ENCODE results near the gene CHURC1.
"Not testable (repeated sequence)": the region's sequence is repeated elsewhere in the genome, so short reads cannot be mapped to it uniquely, and the experiment has no call there.

The CHURC1 gene

GRCh38 chr14:64910847-64911495 is 3.3 kb upstream of the CHURC1 start:
- no peak for DNase-seq

- DNase-seq: no peak
Observed at GRCh38 chr14:64912261-64912660, 2.0 kb upstream of the CHURC1 start.

- DNase-seq: not testable (repeated sequence)
Observed at GRCh38 chr14:64913477-64913876, 778 bp upstream of the CHURC1 start.

GRCh38 chr14:64915029-64915424 is 772 bp downstream of the CHURC1 start:
- no peak for DNase-seq

GRCh38 chr14:64915797-64916196 is 1.5 kb downstream of the CHURC1 start:
- no peak for DNase-seq

GRCh38 chr14:64918216-64918615 is 4.0 kb downstream of the CHURC1 start:
- DNase-seq: no peak

DNA sequence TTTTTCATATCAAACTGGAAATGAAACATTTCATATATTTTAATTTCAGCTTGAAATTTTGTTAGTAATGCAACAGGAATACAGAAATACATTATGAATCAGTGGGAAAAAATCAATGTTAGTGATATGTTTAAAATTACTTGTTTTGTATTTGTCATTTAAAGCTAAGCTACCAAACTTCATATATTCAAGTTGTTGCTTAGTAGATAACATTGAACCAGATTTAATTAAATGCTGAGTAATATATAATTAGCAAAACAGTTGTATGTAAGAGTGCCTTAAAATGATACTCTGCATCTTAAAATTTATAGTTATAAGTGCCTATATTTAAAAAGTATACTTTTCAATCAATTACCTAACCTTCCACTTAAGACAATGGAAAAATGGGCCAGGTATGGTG is 5.0 kb downstream of the CHURC1 start:
- no peak for DNase-seq

DNA sequence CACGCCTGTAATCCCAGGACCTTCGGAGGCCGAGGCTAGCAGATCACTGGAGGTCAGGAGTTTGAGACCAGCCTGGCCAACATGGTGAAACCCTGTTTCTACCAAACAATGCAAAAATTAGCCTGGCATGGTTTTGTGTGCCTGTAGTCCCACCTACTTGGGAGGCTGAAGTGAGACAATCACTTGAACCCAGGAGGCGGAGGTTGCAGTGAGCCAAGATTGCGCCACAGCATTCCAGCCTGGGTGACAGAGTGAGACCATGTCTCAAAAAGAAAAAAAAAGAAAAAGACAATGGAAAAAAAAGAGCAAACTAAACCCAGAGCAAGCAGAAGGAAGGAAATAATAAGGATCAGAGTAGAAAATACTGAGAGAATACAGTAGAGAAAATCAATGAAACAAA is 5.4 kb downstream of the CHURC1 start:
- DNase-seq: no peak

- no peak for DNase-seq
Observed at GRCh38 chr14:64920465-64920864, 6.2 kb downstream of the CHURC1 start.

DNA sequence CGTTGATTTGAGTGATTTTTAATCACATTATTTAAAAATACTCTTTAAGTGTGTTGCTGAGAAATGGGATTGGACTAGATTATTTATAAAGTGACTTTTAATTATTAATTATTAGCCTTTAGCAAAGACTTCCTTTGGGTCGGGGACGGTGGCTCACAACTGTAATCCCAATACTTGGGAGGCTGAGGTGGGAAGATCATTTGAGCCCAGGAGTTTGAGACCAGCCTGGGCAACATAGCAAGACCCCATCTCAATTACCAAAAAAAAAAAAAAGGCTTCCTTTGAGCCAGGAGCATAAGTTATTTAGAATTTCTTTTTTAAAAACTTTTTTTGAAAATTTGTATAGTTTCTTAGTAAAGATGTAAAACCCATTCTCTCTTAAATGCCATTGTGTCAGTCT is 8.8 kb downstream of the CHURC1 start:
- no peak for DNase-seq

DNA sequence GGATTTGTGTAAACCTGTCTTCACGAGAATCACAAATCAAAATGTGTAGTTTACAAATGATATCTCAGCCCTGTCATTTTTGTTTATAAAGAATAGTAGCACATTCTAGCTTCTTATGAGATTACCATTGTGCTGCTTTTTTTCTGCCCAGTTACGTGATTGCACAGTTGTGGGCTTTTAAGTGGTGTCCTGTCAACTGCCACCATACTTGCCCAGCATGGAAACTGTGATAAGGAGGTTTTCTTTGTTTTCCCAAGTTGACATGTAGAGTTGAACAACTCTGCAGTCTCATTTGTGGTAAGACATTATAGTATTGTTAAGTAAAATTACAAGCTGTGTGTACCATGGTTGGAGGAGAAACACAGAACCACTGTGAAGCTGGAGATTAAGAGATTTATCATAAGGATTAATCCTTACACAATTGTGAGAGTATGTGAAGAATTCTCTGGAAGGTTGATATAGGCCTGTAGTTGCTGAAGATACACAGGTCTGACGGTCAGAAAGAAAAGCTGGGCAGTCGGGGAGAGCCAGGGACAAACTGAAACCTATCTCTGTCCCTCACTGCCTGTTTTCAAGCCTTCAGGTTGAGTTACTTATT is 12.2 kb downstream of the CHURC1 start:
- DNase-seq: no peak

DNA sequence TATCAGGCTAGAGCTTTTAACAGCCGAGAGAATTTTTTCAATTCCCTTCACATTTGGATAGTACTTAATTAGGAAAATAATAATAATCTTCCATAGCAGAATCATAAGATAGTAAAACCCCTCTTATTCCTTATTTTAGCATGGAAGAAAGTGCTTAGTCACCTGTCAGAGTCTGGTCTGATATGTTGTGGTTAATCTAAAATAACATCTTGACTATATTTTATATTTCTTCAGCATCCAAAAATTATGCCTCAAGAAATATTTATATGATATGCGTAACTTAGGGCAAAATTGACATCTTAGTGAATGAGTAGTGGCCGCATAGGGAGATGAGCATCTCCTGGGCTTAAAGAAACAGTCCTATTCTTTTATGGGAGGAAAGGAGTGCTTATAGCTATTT is 12.8 kb downstream of the CHURC1 start:
- no peak for DNase-seq

- no peak for DNase-seq
Observed at GRCh38 chr14:64928239-64929013, 14.2 kb downstream of the CHURC1 start.

DNA sequence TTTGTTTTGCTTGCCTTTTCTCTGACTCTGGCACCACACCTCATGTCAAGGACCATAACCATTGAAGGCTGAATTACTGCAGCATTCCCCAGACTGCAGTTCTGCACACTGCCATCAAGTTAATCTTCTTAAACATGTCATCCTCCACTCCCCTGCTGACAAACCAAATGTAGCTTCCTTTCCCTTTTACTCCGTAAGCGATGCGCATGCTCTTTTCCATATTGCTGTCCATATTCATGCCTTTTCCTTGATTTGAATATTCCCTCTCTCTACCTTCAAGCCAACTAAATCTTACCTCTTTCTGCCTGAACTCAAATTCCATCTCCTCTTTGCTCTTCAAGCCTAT is 14.7 kb downstream of the CHURC1 start:
- DNase-seq: no peak

DNA sequence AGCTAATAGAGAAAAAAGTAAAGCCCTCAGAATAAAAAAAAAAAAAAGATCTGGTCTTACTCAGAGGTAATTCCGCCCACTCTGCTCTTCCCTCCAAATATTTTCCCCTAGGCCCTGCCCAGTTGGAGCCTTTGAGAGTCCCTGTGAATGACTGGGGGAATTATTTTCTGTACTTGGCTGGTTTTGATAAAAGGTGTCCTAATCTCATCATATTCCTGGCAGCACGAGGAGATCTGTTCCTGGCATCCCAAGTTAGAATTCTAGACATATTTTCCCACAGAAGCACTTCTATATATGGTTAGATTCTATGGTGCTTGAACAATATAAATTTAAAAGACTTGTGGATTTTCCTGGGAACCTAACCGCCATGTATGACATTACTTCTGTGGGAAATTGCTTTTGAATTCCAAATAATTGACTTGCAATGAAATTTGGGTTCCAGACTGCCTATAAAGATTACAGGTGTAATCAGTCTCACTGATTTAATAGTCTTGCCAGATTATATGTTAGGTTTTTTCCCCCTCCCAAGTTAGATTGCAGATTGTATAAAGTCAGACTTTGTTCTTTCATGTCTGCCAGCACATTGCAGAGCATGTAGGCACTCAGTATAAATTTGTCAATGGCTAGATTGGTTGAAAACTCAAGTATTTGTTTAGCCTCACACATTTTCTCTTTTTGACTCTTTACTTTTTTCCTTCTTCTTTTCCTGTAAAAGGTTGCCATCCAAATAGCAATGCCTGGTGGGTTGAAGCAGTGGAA is 16.0 kb downstream of the CHURC1 start:
- no peak for DNase-seq

- no peak for DNase-seq
Observed at GRCh38 chr14:64931123-64931522, 16.9 kb downstream of the CHURC1 start.

GRCh38 chr14:64932231-64932630 is 18.0 kb downstream of the CHURC1 start:
- no peak for DNase-seq

DNA sequence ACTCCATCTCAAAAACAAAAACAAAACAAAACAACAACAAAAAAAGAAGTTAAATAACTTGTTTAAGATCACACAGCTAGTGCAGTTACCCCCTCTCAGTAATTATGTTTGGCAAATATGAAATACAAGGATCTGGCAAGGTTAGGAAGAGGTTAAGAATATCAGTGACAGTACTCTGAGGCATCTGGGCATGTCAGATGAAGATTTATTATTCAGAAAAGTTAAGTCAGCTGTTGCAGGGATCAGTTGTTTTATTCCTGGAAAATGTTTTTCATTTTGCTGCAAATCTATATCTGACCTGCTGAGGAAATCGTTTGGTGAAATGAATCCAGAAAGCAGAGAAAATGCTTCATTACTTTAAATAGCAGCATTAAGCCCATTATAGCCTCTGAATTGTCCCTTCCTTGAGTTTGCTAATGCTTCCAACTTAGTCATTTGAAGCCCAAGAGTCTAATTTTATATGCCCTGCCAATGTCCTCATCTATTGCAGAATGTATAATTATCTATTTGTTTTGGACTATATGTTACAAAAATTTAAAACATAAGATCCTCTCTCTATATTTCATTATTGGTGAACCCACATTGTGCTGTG is 20.2 kb downstream of the CHURC1 start:
- DNase-seq: no peak

DNA sequence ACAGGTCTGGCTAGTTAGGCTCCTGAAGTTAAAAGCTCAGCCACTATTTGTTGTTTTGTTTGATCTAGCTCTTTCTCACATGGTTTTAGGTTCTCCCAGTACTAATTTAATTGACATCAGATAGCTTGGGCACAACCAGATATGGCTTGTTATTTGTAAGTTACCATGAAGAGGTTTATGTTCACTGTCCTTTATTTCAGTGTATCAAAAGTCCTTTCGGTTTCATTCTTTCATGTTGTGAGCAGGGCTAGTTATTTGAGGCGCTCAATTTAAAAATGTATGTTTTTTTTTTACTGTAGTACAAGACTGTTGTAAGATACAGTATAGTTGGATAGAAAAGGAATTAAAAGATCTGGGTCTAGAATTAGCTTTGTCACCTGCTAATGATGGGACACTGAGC is 21.3 kb downstream of the CHURC1 start:
- no peak for DNase-seq

DNA sequence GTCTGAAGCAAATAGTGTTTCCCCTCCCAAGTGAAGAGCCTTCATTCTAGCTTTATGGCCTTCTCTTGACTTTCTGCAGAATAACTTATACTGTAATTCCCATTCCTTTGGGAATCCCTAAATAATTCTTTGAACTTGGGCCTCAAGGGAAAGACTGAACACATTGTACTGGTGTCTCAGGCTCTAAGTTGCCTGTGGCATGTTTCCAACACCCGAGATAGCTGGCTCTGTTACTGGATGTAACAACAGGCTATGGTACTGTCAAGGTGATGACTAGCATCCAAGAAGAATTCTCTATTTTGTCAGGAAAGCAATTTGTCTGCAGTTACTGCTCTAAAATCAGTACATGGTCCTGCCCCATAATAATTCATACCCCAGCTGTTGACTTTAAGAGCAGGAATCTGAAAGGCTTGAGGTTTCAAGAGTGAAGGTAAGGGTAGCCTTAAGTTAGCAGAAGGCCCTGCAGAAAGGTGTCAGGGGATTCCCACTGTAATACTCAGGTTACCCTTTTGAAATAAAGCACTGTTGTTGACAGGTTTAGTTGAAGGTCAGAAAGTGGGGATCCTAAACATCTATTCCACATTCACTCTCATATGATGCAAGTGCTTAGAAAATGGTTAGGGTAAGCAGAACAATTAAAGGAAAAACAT is 23.0 kb downstream of the CHURC1 start:
- DNase-seq: no peak

- DNase-seq: no peak
Observed at GRCh38 chr14:64937821-64938193, 23.6 kb downstream of the CHURC1 start.

GRCh38 chr14:64938972-64939816 is 24.9 kb downstream of the CHURC1 start:
- no peak for DNase-seq
